ACC112 (cell line): Measurements from ENCODE around the gene GBA3.

ENCODE experiments used
- H2AFZ ChIP-seq: fragments of 200-600 bp; sonication (generic); one replicate; pipeline ENCODE4 v1.6.0; 2017; ENCODE audit warnings: antibody characterized with exemption, low read length; ENCODE audit not compliant: unreplicated experiment
- H3K27ac ChIP-seq: fragments of 200-600 bp; sonication (generic); 2 replicates; pipeline ENCODE4 v1.5.1; 2014; ENCODE audit warnings: low read depth, mild to moderate bottlenecking, antibody characterized with exemption, low read length, moderate library complexity
- H3K27me3 ChIP-seq: fragments of 200-600 bp; sonication (generic); 2 replicates; pipeline ENCODE4 v1.6.1; 2014; ENCODE audit warnings: mild to moderate bottlenecking, antibody characterized with exemption, low read length, moderate library complexity, mixed read lengths; ENCODE audit not compliant: insufficient read depth
- H3K36me3 ChIP-seq: fragments of 200-600 bp; sonication (generic); 2 replicates; pipeline ENCODE4 v1.6.1; 2016; ENCODE audit warnings: mild to moderate bottlenecking, antibody characterized with exemption, low read length, moderate library complexity, mixed read lengths; ENCODE audit not compliant: insufficient read depth
- H3K4me1 ChIP-seq: fragments of 200-600 bp; sonication (generic); one replicate; pipeline ENCODE4 v1.6.1; 2016; ENCODE audit warnings: low read length, mixed read lengths; ENCODE audit not compliant: insufficient read depth, unreplicated experiment, control insufficient read depth
- H3K4me3 ChIP-seq: fragments of 200-600 bp; sonication (generic); 2 replicates; pipeline ENCODE4 v1.5.1; 2014; ENCODE audit warnings: mild to moderate bottlenecking, low read depth, low read length
- H3K79me2 ChIP-seq: fragments of 200-600 bp; sonication (generic); one replicate; pipeline ENCODE4 v1.6.0; 2016; ENCODE audit warnings: low read length; ENCODE audit not compliant: control insufficient read depth, unreplicated experiment, insufficient read depth

GBA3 gene

DNA sequence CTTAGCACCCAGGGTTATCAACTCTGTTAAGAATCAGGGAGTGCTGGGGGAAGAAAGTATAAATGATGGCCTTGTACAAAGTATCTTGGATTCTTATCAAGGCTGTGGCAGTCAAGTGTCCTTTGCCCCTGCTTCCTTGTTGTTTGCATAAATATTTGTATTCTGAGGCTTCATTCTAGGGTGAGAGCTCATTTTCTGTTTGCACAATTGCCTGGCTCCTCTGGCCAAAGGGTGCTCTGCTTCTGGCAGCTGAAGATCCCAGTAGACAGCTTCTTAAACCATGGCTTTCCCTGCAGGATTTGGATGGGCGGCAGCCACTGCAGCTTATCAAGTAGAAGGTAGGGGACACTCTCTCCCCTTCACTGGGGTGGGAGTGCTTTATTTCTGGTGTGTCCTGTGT is at the start of gene GBA3:
Gene GBA3, plus strand, starts transcription at position 202 of the 400 bp plus-strand sequence.
- Histone ChIP-seq H3K27me3 (peaks cover 54% of the 10 kb centered on the region), H3K27ac (no peak within 1 kb of the TSS), H3K4me3 (no peak within 1 kb of the TSS), H3K4me1 (no peaks in the 10 kb centered on the region), H3K36me3 (no peaks in the 10 kb centered on the region), H3K79me2 (no peaks in the 10 kb centered on the region), H2AFZ (no peak within 1 kb of the TSS)

DNA sequence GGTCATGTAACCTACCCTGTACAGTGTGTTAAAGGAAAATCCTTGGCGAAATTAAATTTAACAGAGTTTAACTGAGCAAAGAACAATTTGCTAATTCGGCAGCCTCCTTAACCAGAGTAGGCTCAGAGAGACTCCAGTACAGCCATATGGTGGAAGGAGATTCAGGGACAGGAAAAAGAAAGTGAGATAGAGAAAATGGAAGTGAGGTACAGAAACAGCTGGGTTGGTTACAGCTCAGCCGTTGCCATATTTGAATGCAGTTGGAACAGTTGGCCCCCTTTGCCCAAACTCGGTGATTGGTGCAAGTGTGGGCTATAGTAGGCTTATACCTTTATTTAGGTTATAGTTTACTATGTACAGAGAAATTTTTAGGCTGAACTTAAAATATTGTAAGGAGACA is 48.8 kb upstream of the GBA3 start:
- no peak overlapping the region for H3K4me3 ChIP-seq
- H3K4me1 ChIP-seq = no peaks in the 10 kb centered on the region
- no peak overlapping the region for H3K27ac ChIP-seq
- H3K27me3 ChIP-seq = no peaks in the 10 kb centered on the region
- H3K79me2 ChIP-seq = no peaks in the 10 kb centered on the region
- no peak overlapping the region for H2AFZ ChIP-seq
- H3K36me3 ChIP-seq = no peaks in the 10 kb centered on the region

DNA sequence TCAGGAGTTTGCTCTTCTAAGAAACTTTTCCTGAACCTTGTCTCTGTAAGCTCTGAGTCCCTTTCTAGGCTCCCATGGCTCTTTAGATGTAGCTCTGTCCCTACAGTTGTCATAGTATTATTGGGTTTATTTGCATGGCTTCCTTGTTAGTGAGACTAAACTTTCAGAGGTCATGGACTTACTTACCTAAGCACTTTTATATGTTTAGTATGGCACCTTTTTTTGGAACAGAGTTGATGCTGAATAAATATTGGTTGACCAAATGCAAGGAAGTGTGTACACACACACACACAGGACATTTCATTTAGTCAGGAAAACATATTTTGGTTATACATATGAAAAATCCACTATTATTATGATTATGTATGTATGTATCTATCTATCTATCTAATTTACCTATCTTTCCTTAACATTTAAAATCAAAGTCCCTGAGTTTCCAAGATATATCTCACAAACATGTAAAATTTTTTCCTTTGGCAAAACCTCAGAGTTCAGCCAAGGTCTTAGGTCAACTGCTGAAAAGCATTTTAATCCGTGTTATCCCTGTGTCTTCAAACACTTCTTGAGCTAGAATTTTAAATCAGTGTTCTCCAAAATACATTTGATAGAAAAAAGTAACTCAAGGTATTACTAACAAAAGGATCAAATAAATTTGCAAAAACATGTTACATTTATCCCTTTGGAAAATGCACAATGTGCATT is 47.1 kb upstream of the GBA3 start:
- no peaks in the 10 kb centered on the region for H3K27me3 ChIP-seq
- H3K36me3 ChIP-seq = no peaks in the 10 kb centered on the region
- H3K27ac ChIP-seq = no peak overlapping the region
- H3K4me3 ChIP-seq = no peak overlapping the region
- H3K4me1 ChIP-seq = no peaks in the 10 kb centered on the region
- no peaks in the 10 kb centered on the region for H3K79me2 ChIP-seq
- no peak overlapping the region for H2AFZ ChIP-seq

DNA sequence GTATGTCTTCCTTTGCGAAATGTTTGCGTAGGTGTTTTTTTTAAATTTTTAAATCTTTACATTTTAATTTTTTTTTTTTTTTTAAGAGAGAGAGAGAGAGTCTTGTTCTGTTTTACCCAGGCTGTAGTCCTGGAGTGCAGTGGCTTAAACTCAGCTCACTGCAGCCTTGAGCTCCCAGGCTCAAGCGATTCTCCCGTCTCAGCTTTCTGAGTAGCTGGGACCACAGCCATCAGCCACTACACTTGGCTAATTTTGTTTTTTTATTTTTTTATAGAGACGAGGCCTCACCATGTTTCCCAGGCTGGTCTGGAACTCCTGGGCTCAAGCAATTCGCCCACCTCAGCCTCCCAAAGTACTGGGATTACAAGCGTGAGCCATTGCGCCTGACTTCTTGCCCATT is 43.7 kb upstream of the GBA3 start:
- H3K27ac ChIP-seq = no peak overlapping the region
- H3K4me1 ChIP-seq = no peaks in the 10 kb centered on the region
- H3K79me2 ChIP-seq = no peaks in the 10 kb centered on the region
- H2AFZ ChIP-seq = no peak overlapping the region
- no peak overlapping the region for H3K4me3 ChIP-seq
- no peaks in the 10 kb centered on the region for H3K36me3 ChIP-seq
- H3K27me3 ChIP-seq = no peaks in the 10 kb centered on the region

DNA sequence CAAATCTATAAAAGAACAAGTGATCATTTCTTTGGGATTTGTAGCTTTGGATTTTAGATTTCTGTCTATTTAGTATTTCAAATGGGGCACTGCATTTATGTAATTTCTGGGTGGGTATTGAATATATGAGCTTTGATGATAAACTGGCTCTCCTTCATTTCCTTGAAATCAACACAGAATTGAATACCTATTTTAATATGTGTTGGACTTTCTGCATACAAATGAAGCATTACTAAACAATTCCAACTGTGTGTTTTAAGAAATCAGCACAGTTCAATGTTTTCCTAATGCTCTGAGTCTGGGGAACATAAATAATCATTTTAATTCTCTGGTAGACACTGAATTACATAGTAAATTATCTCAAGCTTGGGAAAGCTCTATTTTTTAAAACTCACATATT is 42.0 kb upstream of the GBA3 start:
- Histone ChIP-seq H3K4me1 (no peaks in the 10 kb centered on the region), H2AFZ (no peak overlapping the region), H3K27me3 (no peaks in the 10 kb centered on the region), H3K27ac (no peak overlapping the region), H3K4me3 (no peak overlapping the region), H3K79me2 (no peaks in the 10 kb centered on the region), H3K36me3 (no peaks in the 10 kb centered on the region)

DNA sequence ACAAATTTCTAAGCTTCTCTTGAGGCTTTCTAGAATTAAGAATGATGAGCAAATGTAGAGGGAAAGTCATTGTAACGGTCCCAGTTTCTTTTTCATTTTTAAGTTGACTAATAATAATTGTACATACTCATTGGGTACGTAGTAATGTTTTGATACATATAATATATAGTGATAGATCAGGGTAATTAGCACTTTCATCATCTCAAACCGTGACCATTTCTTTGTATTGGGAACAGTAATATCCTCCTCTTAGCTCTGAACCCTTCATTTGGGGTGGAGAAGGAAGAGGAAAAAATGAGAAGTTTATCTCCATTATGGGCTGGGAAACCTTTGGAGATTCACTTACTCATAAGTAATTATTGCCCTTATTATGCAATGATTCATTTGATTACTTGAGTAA is 39.0 kb upstream of the GBA3 start:
- no peaks in the 10 kb centered on the region for H3K27me3 ChIP-seq
- no peaks in the 10 kb centered on the region for H3K4me1 ChIP-seq
- H3K36me3 ChIP-seq = no peaks in the 10 kb centered on the region
- no peaks in the 10 kb centered on the region for H3K79me2 ChIP-seq
- no peak overlapping the region for H3K4me3 ChIP-seq
- H3K27ac ChIP-seq = no peak overlapping the region
- no peak overlapping the region for H2AFZ ChIP-seq

DNA sequence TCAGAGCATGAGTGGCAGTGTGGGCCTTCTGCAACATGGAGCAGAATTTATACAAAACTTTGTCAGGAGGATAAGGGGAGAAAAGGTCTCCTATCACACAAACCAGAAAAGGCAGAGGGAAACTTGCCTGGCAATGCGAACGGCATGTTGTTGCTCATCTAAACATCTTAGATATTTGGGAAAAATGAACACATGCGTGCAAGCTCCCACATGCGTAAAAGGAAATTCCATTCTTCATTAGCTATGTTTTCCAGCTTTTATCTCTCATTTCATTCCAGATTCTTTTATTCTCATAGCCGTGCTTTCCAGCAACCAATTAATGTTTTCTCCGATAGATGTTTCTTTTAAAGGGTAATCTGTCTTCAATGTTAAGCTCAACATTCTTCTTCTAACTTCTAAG is 31.3 kb upstream of the GBA3 start:
- Histone ChIP-seq H3K27me3 (no peaks in the 10 kb centered on the region), H2AFZ (no peak overlapping the region), H3K79me2 (no peaks in the 10 kb centered on the region), H3K4me1 (no peaks in the 10 kb centered on the region), H3K4me3 (no peak overlapping the region), H3K36me3 (no peaks in the 10 kb centered on the region), H3K27ac (no peak overlapping the region)

DNA sequence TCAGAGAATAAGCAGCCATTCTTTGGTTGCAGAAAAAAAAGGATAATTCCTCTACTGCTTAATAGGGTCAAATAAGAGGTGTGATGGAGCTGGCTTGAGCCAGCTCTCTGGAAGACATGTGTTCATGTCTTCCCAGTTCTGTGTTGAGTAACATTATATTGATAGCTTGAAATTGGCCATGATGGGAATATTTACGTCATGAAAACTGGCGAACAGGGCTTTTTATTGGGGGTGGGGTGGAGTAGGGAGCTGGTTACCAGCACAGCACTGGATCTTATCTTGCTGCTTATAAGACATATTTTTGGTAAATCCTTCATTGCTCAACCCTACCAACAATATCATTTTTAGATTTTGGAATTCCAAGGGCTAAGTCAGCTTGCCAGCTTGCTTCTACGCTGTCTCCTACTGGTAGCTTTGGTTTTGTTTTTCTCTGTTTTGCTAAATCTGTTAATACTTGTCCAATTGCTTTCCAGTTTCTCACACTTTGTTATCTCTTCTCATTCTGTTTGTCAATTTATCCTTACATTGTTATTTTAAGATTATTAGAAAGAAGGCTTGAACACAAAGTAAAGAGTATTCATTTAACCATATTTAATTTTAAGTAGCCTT is 25.3 kb upstream of the GBA3 start:
- Histone ChIP-seq H2AFZ (peak overlapping the region; percentile 83), H3K27ac (peak overlapping the region; percentile 70), H3K27me3 (no peaks in the 10 kb centered on the region), H3K79me2 (no peaks in the 10 kb centered on the region), H3K4me1 (peaks cover 9% of the 10 kb centered on the region), H3K36me3 (no peaks in the 10 kb centered on the region), H3K4me3 (0 out of 2 replicates have a peak overlapping the region, but pooled peaks have one; percentile 66)

DNA sequence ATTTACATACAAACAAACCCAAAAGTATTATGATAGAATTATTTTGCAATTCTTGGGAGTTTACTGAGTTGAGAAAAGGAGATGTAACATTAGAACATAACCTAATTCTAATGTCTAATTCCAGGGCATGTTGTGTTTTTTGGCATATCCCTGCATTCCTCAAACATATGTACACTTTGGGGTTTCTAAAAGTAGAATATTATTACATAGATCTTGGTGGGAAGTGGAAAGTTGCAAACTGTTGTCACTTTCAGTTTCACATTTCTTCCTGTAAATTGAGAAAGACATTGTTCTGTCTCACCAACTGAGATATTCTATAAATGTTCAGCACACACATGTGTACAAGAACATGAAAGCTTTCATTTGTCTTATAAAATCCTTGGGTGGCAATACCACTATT is 24.4 kb upstream of the GBA3 start:
- Histone ChIP-seq H3K4me1 (peaks cover 9% of the 10 kb centered on the region), H3K36me3 (no peaks in the 10 kb centered on the region), H3K4me3 (peak overlapping the region; percentile 66), H3K27me3 (no peaks in the 10 kb centered on the region), H2AFZ (peak overlapping the region; percentile 77), H3K27ac (peak overlapping the region; percentile 70), H3K79me2 (no peaks in the 10 kb centered on the region)

DNA sequence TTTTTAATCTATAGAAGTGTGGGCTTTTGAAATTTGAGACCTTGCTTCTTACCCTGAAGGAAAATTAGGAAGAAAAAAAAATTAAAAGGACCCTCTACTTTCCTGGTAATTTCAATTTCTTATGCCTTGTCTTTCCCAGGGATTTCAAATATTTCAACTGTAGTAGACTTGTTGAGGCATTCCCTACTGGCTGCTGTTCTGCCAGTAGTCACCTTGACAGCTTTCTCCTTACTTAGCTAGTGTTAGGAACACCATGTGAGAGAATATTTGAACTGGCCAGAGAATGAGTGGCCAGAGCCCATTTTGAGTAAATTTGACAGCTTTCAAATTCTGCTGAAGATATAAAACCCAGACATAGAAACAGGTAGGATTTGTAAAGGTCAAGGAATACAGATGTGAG is 24.0 kb upstream of the GBA3 start:
- Histone ChIP-seq H3K4me1 (peaks cover 9% of the 10 kb centered on the region), H3K79me2 (no peaks in the 10 kb centered on the region), H3K4me3 (peak overlapping the region; percentile 66)

DNA sequence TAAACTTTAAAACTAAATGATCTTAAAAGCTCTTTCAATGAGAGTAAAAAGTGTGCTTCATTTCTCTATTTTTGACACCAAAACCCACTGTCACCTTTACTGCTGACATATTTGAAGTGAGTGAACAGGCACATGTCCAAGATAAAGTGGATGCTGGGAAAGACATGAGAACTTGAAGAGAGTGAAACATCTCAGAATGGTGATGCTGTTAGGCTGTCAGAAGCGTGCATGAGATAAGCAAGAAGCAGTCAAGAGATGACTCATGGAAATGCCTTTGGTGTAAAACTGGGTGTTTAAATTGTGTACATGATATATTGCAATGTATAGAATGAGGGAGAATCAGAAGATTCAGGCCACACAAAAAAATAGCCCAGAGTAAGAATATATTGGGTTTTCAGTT is 21.8 kb upstream of the GBA3 start:
- H3K27me3 ChIP-seq = peaks cover 5% of the 10 kb centered on the region; the same call in 1 of the 2 replicates
- no peaks in the 10 kb centered on the region for H3K36me3 ChIP-seq
- no peaks in the 10 kb centered on the region for H3K79me2 ChIP-seq
- H3K4me1 ChIP-seq = peaks cover 9% of the 10 kb centered on the region
- no peak overlapping the region for H3K4me3 ChIP-seq
- H2AFZ ChIP-seq = no peak overlapping the region
- no peak overlapping the region for H3K27ac ChIP-seq

More for the DNA sequence above, 24.0 kb upstream of the GBA3 start:
- Histone ChIP-seq H2AFZ (peak overlapping the region; percentile 77), H3K36me3 (no peaks in the 10 kb centered on the region), H3K27me3 (no peaks in the 10 kb centered on the region), H3K27ac (peak overlapping the region; percentile 70)
